HG02588 (cell line): ENCODE data around the gene C3orf80.
"Not testable (repeated sequence)": the region's sequence is repeated elsewhere in the genome, so short reads cannot be mapped to it uniquely, and the experiment has no call there.

Experiments used
- ATAC-seq: cut with Tn5 transposase; IDR thresholded peaks from one replicate; pipeline ENCODE4 v1.9.1; 2021; ENCODE audit warnings: mild to moderate bottlenecking, moderate library complexity; ENCODE audit not compliant: unreplicated experiment

The C3orf80 gene

GRCh38 chr3:160210799-160211221 is 14.4 kb upstream of the C3orf80 start:
- no peak for ATAC-seq

GRCh38 chr3:160213191-160213590 is 12.0 kb upstream of the C3orf80 start:
- ATAC-seq, result no peak

DNA sequence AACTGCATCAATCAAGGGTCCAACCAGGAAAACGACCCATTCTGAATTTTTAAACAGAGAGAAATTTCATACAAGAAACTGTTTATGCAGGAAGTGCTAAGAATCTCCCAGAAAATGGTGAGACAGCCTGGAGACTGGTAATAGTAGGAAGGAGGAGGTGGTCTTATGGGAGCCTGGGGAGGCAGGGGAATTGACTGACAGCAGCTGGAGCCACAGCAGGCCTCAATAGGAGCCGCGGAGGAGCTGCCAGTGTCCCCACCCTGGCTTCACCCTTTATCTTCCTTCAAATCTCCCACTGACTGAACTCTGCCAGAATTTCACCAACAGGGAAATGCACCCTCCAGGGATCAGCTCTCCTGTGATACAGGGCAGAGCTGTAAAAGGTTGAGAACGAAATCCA is 7.5 kb upstream of the C3orf80 start:
- ATAC-seq, result no peak

DNA sequence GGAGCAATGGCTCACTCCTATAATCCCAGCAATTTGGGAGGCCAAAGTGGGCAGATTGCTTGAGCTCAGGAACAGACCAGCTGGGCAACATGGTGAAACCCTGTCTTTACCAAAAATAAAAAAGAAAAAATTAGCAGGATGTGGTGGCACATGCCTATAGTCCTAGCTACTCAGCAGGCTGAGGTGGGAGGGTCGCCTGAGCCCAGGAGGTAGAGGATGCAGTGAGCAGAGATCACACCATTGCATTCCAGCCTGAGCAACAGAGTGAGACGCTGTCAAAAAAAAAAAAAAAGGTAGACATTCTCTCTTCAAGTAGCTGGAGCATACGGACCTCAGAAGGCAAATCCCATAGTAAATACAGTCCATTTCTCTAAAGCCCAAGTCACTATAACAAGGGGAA is 7.1 kb upstream of the C3orf80 start:
- ATAC-seq, result no peak

DNA sequence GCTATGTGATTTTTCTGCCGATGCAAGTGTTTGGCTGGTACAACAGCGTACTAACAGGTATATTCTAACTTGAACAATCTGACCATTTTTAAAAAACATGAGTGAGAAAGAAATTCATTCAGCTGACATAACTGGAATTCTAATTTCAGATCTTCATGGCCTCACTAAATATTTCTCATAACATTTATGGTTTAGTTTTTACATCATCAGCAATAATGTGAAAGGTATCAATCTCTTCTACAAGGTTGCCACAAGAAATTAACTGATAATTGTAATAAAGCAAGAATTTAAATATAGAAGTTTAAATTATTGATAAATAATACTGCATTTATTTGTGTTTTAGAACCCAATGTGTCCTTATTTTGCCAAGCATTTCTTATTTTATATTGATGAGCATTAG is 5.2 kb upstream of the C3orf80 start:
- ATAC-seq, result no peak

GRCh38 chr3:160221019-160221418 is 4.2 kb upstream of the C3orf80 start:
- ATAC-seq, result no peak

DNA sequence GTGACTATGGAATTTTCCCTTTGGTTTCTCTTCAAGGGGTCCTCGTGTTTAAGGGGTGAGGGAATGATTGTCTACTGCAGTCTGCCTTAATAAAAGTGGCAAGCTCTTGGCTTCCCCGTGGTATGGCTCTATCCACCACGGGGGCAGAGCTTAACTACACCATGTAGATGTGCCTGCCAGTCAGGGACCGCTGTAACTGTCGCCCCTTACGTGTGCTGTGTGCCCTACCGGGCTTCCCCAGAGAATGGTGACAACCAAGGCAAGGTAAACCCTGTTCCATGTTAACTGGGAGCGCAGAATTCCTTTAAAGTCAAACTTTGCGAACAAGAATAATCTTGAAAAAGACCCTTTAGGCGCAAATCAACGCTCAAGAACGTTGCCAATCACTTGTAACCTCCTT is 966 bp upstream of the C3orf80 start:
- no peak for ATAC-seq

- no peak for ATAC-seq
Observed at GRCh38 chr3:160224811-160225175, 429 bp upstream of the C3orf80 start.

DNA sequence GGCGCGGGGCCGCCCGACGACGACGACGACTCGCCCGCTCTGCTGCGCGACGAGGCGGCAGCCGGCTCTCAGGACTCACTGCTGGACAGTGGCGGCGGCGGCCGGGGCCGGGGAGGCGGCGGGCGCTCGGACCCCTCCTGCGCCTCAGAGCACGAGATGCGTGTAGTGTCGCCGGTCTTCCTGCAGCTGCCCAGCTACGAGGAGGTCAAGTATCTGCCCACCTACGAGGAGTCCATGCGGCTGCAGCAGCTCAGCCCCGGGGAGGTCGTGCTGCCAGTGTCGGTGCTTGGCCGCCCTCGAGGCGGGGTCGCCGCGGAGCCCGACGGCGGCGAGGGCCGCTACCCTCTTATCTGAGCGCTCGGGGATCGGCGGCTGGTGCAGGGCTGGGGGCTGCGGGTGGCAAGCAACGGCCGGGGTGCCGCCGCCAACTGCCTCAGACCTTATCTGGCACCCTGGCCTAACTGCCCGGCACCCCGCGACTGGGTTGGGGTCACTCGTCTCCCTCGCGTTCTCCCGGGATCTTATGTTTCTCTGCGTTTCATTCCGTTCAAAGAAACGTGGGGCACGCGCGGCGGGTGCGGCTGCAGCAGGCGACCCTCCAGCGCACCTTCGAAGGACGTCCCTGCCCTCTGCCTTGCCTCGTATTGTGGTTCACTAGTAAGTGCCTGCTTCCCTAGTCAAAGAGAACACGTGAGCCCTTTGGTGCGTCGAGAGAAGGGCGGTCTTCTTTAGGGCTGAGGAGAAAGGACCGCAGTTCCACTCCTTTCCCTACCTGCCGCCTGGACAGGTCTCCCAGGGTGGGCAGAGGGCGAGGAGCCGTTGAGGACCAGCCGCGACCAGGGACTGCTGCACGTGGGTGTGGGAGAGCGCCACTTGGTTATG is 1.0 kb downstream of the C3orf80 start:
- ATAC-seq, result peak; percentile 21

GRCh38 chr3:160227419-160227818 is 2.2 kb downstream of the C3orf80 start:
- ATAC-seq, result no peak

GRCh38 chr3:160232014-160232413 is 6.8 kb downstream of the C3orf80 start:
- ATAC-seq, result no peak

GRCh38 chr3:160240719-160241118 is 15.5 kb downstream of the C3orf80 start:
- ATAC-seq, result not testable (repeated sequence)

DNA sequence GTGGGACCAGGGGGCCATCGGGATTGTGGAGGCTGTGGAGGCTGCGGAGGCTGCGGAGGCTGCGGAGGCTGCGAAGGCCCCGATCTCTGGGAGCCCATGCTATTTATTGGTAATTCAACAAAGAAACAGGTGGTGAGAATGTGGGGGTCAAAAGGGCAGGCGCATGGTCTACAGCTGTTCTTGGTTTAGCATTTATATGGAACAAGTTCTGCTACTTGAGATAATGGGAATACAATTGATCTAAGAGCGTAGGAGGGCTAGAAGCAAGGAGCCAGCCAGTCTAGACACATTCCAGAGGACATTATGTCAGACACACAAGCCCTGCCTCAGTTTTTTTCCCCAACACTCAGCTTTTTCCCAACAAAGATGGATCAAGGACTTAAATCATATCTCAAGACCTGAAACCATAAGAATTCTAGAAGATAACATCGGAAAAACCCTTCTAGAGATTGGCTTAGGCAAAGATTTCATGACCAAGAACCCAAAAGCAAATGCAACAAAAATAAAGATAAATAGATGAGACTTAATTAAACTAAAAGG is 20.1 kb downstream of the C3orf80 start:
- no peak for ATAC-seq

- ATAC-seq, result no peak
Observed at GRCh38 chr3:160247766-160248165, 22.5 kb downstream of the C3orf80 start.

- ATAC-seq, result no peak
Observed at GRCh38 chr3:160253298-160253697, 28.1 kb downstream of the C3orf80 start.

GRCh38 chr3:160257606-160258005 is 32.4 kb downstream of the C3orf80 start:
- no peak for ATAC-seq

GRCh38 chr3:160259589-160259988 is 34.4 kb downstream of the C3orf80 start:
- ATAC-seq, result no peak

GRCh38 chr3:160260587-160261270 is 35.5 kb downstream of the C3orf80 start:
- no peak for ATAC-seq

DNA sequence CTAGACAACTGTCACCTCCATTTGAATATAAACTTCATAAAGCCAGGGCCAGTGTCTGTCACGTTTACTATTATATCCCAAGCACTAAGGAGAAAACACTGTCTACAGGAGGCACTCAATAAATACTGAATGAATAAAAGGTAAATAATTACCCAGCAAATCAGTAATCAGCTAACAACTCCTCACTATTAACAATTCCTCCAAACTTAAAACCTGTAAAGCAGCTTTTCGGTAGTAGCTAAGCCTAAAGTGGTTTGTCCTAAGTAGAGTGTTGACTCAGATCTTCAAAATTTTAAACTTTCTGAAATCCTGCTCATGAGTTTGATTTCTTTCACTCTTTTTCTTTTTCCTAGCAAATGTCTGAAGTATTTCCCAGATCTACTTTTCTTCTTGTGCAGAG is 39.9 kb downstream of the C3orf80 start:
- ATAC-seq, result no peak
